B cell (primary cell): ENCODE measurements around the gene TMIE. TPM values are rescaled to one million over a fixed set of nuclear protein-coding genes. Genes with fewer than 3 reads are reported as not detected.

ENCODE experiments used
- ATAC-seq: fragments of 200-7000 bp; cut with Tn5 transposase; one replicate; pipeline ENCODE4 v1.10.0; 2021; ENCODE audit warnings: low read depth, mild to moderate bottlenecking, moderate number of reproducible peaks, moderate library complexity
- CTCF ChIA-PET: fragments of 350-600 bp; sonication (Branson Sonifier 250); formaldehyde crosslinking; loops from one replicate; lab custom pipeline; 2021; ENCODE audit warnings: antibody characterized with exemption, inconsistent platforms; lab: Charles Lee
- POLR2A ChIA-PET: fragments of 350-600 bp; sonication (Branson Sonifier 250); formaldehyde crosslinking; loops from one replicate; lab custom pipeline; 2021; ENCODE audit warnings: antibody characterized with exemption; lab: Charles Lee
- DNase-seq: peaks from one replicate; pipeline ENCODE4 v3.0.0; 2013
- H2AFZ ChIP-seq: 2 replicates; pipeline ENCODE4 v1.6.1; 2012; ENCODE audit warnings: mild to moderate bottlenecking, low read depth, low read length; ENCODE audit not compliant: insufficient read depth, poor library complexity, severe bottlenecking
- H3K27ac ChIP-seq, 2 donors: 1 replicate in 1 of 2; 2 replicates in 1 of 2; pipeline ENCODE4 v1.5.1; 2012 to 2013; ENCODE audit warnings: low read length in 2 of 2, mild to moderate bottlenecking in 2 of 2, moderate library complexity in 1 of 2
- H3K27me3 ChIP-seq, 4 experiments: fragments of 200-600 bp in 1 of 4; sonication (generic) in 1 of 4; replicated peaks in 1 of 4; 1 replicate in 2 of 4; 2 replicates in 2 of 4; pipeline versions ENCODE4 v1.6.1 to v1.7.0; 2013 to 2016; ENCODE audit warnings: low read length in 3 of 4, mild to moderate bottlenecking in 2 of 4, mixed read lengths in 1 of 4, moderate library complexity in 1 of 4; ENCODE audit not compliant: insufficient read depth in 4 of 4, control insufficient read depth in 3 of 4; ENCODE audit errors: control extremely low read depth in 1 of 4
- H3K36me3 ChIP-seq, 2 experiments: replicated peaks in 1 of 2; 1 replicate in 1 of 2; 2 replicates in 1 of 2; pipeline versions ENCODE4 v1.6.1 to v1.7.1; 2013; ENCODE audit warnings: low read length in 1 of 2; ENCODE audit not compliant: insufficient read depth in 2 of 2, control insufficient read depth in 1 of 2; ENCODE audit errors: control extremely low read depth in 1 of 2, extremely low read depth in 1 of 2
- H3K4me1 ChIP-seq, 2 donors: fragments of 200-600 bp in 1 of 2; sonication (generic) in 1 of 2; 1 replicate in 1 of 2; 2 replicates in 1 of 2; pipeline versions ENCODE4 v1.5.1 to v1.6.1; 2013 to 2017; ENCODE audit warnings: low read length in 2 of 2; ENCODE audit not compliant: control insufficient read depth in 2 of 2, insufficient read depth in 2 of 2
- H3K4me2 ChIP-seq: replicated peaks from 2 replicates; pipeline ENCODE3; 2012; ENCODE audit warnings: mild to moderate bottlenecking, low read depth, low read length; ENCODE audit not compliant: poor library complexity, severe bottlenecking
- H3K4me3 ChIP-seq, 5 experiments: fragments of 200-600 bp in 1 of 5; sonication (generic) in 1 of 5; 1 replicate in 3 of 5; 2 replicates in 2 of 5; pipeline versions ENCODE4 v1.5.1 to v1.7.0; 2011 to 2016; ENCODE audit warnings: low read length in 4 of 5, mild to moderate bottlenecking in 4 of 5, low read depth in 2 of 5, control low read depth in 1 of 5, moderate library complexity in 1 of 5; ENCODE audit not compliant: insufficient read depth in 1 of 5; ENCODE audit errors: control extremely low read depth in 1 of 5, extremely low read depth in 1 of 5
- H3K79me2 ChIP-seq: fragments of 200-600 bp; sonication (generic); one replicate; pipeline ENCODE4 v1.6.0; 2016; ENCODE audit warnings: low read length; ENCODE audit not compliant: control insufficient read depth, insufficient read depth
- H3K9ac ChIP-seq: fragments of 200-600 bp; sonication (generic); 2 replicates; pipeline ENCODE4 v1.6.1; 2017; ENCODE audit warnings: mild to moderate bottlenecking, low read length, moderate library complexity
- H3K9me3 ChIP-seq, 3 donors: one replicate each; pipeline versions ENCODE4 v1.6.1 to v1.7.1; 2013; ENCODE audit warnings: low read length in 2 of 3; ENCODE audit not compliant: control insufficient read depth in 2 of 3, insufficient read depth in 1 of 3; ENCODE audit errors: control extremely low read depth in 1 of 3
- H4K20me1 ChIP-seq: 2 replicates; pipeline ENCODE4 v1.6.0; 2012; ENCODE audit warnings: mild to moderate bottlenecking, low read length; ENCODE audit not compliant: insufficient read depth, control insufficient read depth, poor library complexity, severe bottlenecking
- H3K27ac Mint-ChIP-seq: one replicate; pipeline ENCODE4 v1.8.0; 2021; ENCODE audit warnings: mixed read lengths
- H3K27me3 Mint-ChIP-seq: one replicate; pipeline ENCODE4 v1.8.0; 2021; ENCODE audit warnings: mixed read lengths
- H3K4me1 Mint-ChIP-seq: one replicate; pipeline ENCODE4 v1.8.0; 2021; ENCODE audit warnings: mixed read lengths
- H3K4me3 Mint-ChIP-seq: one replicate; pipeline ENCODE4 v1.8.0; 2021; ENCODE audit warnings: mixed read lengths
- H3K9me3 Mint-ChIP-seq: one replicate; pipeline ENCODE4 v1.8.0; 2022; ENCODE audit warnings: mixed read lengths; ENCODE audit not compliant: insufficient read depth
- EZH2 ChIP-seq: IDR thresholded peaks from 2 replicates; pipeline ENCODE4 v1.6.1; 2012; ENCODE audit warnings: borderline replicate concordance, low read depth, mild to moderate bottlenecking, moderate library complexity, low read length; ENCODE audit not compliant: insufficient read depth, poor library complexity, severe bottlenecking
- whole genome bisulfite sequencing: methylation state at CpG from one replicate; pipeline ENCODE4 v1.1.5; 2013; ENCODE audit warnings: missing lambda C conversion rate; ENCODE audit not compliant: insufficient coverage; 5-methylcytosine and 5-hydroxymethylcytosine counted together
- intact Hi-C: fragments of 100-400 bp; cut with micrococcal nuclease; formaldehyde crosslinking; loops from one replicate; pipeline ENCODE4 v1.10.0; 2022
- polyA plus RNA-seq: library from polyadenylated mRNA; depleted of rRNA; stranded (reverse); fragments of >200 nt; gene quantifications from 2 replicates; pipeline ENCODE4 v1.2.3, GENCODE V29; 2012
- total RNA-seq, 2 donors: library from RNA; stranded (reverse); fragments of 120-200 nt in 1 of 2; gene quantifications; 1 replicate in 1 of 2; 2 replicates in 1 of 2; pipeline versions ENCODE4 v1.2.3 to v1.2.4, GENCODE V29; 2013 to 2022
- TF ChIP-seq, protein P1 (sequence below): fragments of 200-600 bp; IDR thresholded peaks from one replicate; pipeline ENCODE4 v1.8.0; 2022; ENCODE audit warnings: antibody characterized with exemption, mild to moderate bottlenecking

The TMIE gene
- total and polyA plus RNA-seq, 2 donors (not counting 1 experiment from before 2014, with no cell fraction given): not detected

DNA sequence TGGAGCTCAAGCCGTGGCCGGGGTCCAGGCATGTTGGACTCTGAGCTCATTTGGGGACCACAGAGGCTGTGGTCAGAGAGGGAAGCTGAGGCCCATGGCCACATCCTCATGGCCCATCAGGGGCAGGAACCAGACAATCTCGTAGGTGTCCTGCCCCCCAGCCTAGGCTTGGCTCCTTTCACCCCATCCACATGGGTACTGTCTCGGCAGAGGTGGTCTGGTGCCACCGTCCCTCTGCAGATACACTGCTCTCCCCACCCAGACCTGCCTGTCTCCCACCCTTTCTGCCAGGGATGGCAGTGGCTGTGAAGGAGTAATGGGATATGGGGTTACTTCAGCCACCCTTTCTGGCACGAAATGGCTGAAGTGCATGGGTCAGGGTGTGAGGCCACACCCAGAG, 8.5 kb downstream of the TMIE start:
- no peak for ATAC-seq
- POLR2A ChIA-PET: no interaction called here
- WGBS: 86% methylated on average over 4 of the region's 6 CpGs

DNA sequence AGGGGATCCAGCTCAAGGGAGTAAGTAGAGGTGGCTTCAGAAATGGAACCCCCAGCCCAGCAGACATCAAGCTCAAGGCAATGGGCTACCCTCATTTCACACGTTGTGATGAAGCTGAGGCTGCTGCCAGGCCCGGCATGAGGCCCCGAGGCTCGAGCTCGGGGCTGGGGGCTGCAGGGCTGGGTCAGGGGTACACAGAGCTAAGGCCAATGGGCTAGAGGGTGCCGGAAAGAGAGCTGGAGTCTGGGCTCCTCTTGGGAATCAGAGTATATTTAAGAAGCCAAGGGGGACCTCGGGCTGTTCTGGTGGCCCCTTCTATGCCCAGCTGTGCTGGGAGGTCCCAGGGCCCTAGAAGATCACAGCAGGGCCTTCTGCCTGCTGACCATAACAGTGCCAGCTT, 9.0 kb downstream of the TMIE start:
- WGBS: 91% methylated on average over 7 of the region's 7 CpGs
- no peak overlapping the region for H3K27ac Mint-ChIP-seq
- H3K36me3 ChIP-seq: no peaks in the 10 kb centered on the region
- H3K9me3 Mint-ChIP-seq: no peaks in the 10 kb centered on the region
- no peaks in the 10 kb centered on the region for H3K4me1 ChIP-seq
- no peaks in the 10 kb centered on the region for H3K27me3 ChIP-seq
- H3K9ac ChIP-seq: no peak overlapping the region
- H3K27me3 Mint-ChIP-seq: peaks cover 3% of the 10 kb centered on the region
- no peaks in the 10 kb centered on the region for H3K4me1 Mint-ChIP-seq
- intact Hi-C loops: no loop called here
- POLR2A ChIA-PET: no interaction called here
- TF ChIP-seq, protein P1, sequence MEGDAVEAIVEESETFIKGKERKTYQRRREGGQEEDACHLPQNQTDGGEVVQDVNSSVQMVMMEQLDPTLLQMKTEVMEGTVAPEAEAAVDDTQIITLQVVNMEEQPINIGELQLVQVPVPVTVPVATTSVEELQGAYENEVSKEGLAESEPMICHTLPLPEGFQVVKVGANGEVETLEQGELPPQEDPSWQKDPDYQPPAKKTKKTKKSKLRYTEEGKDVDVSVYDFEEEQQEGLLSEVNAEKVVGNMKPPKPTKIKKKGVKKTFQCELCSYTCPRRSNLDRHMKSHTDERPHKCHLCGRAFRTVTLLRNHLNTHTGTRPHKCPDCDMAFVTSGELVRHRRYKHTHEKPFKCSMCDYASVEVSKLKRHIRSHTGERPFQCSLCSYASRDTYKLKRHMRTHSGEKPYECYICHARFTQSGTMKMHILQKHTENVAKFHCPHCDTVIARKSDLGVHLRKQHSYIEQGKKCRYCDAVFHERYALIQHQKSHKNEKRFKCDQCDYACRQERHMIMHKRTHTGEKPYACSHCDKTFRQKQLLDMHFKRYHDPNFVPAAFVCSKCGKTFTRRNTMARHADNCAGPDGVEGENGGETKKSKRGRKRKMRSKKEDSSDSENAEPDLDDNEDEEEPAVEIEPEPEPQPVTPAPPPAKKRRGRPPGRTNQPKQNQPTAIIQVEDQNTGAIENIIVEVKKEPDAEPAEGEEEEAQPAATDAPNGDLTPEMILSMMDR: no peak
- TF ChIP-seq EZH2: no peak
- no peak for ATAC-seq
- H2AFZ ChIP-seq: no peak overlapping the region
- H3K4me2 ChIP-seq: no peak overlapping the region
- H4K20me1 ChIP-seq: no peaks in the 10 kb centered on the region
- H3K9me3 ChIP-seq: no peaks in the 10 kb centered on the region
- no peak overlapping the region for H3K4me3 Mint-ChIP-seq
- no peaks in the 10 kb centered on the region for H3K79me2 ChIP-seq
- no peak overlapping the region for H3K4me3 ChIP-seq
- no peak overlapping the region for H3K27ac ChIP-seq
- CTCF ChIA-PET: interaction anchor here (1.3 kb wide), 1 partner anchor 185 kb away, joined by 6 read pairs; no protein-coding TSS in a partner anchor
- no peak for DNase-seq

More for the DNA sequence above, 8.5 kb downstream of the TMIE start:
- Histone ChIP-seq H3K9me3 (no peaks in the 10 kb centered on the region), H3K27ac (no peak overlapping the region), H3K4me2 (no peak overlapping the region), H3K4me3 (no peak overlapping the region), H3K9ac (no peak overlapping the region), H3K79me2 (no peaks in the 10 kb centered on the region), H3K4me1 (no peaks in the 10 kb centered on the region), H2AFZ (no peak overlapping the region), H4K20me1 (no peaks in the 10 kb centered on the region), H3K36me3 (no peaks in the 10 kb centered on the region), H3K27me3 (peaks cover 0 to 2% (median 0%) of the 10 kb centered on the region in 4 experiments)
- no peak overlapping the region for H3K4me3 Mint-ChIP-seq
- TF ChIP-seq EZH2: no peak
- TF ChIP-seq, protein P1: no peak
- no peak for DNase-seq
- no peak overlapping the region for H3K27ac Mint-ChIP-seq
- no peaks in the 10 kb centered on the region for H3K9me3 Mint-ChIP-seq
- CTCF ChIA-PET: interaction anchor here (1.3 to 1.5 kb wide), 2 partner anchors 185 to 200 kb away, joined by 3 to 6 read pairs; no protein-coding TSS in a partner anchor
- no peaks in the 10 kb centered on the region for H3K27me3 Mint-ChIP-seq
- intact Hi-C loops: no loop called here
- no peaks in the 10 kb centered on the region for H3K4me1 Mint-ChIP-seq
